ENCODE results near the gene MATR3. TPM values are rescaled to one million over a fixed set of nuclear protein-coding genes. Genes with fewer than 3 reads are reported as not detected.

The MATR3 gene
- total RNA-seq, 2 experiments from 2014 or later, result 149 to 195 TPM

DNA sequence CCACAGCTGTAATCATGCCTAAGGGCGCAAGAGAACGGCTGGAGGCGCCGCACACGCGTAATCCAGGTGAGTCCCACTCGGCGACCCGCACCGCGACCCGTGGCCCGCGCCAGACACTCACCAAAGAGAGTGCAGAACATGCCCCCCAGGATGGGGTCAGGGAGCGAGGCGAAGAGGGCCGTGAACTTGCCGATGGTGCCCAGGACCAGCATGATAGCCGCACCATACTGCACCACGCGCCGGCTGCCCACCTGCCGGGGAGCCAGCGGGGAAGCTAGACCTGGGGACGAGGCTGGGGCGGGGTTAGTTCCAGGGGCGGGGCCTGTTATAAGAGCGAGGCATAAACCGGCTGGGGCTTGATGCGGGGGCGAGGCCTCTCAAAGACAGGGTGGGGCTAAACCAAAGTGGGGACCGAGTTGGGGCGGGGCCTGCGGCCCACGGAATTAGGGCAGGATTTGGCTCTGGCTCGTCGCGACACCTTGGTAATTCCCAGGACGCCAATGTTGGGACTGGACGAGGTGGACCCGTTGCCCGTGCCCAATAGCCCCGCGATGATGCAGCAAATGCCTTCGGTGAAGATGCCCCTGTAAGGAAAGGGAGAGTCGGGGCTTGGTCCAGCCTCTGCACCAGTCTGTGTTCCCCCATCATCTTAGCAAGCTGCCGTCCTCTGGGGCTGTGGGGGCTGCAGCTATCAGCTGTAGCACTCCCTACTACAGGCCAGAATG is 84.7 kb downstream of the MATR3 start:
- Mint-ChIP-seq H3K27ac (no peak overlapping the region), H3K4me1 (peaks cover 16% of the 10 kb centered on the region), H3K4me3 (no peak overlapping the region), H3K36me3 (peaks cover 10% of the 10 kb centered on the region), H3K27me3 (no peaks in the 10 kb centered on the region), H3K9me3 (ENCODE audit: low read depth) (no peaks in the 10 kb centered on the region)
- no peak for ATAC-seq
- CTCF ChIA-PET, result interaction anchor here (2.2 kb wide), 1 partner anchor 13 kb away, joined by 7 read pairs; no protein-coding TSS in a partner anchor
- no peak for DNase-seq

DNA sequence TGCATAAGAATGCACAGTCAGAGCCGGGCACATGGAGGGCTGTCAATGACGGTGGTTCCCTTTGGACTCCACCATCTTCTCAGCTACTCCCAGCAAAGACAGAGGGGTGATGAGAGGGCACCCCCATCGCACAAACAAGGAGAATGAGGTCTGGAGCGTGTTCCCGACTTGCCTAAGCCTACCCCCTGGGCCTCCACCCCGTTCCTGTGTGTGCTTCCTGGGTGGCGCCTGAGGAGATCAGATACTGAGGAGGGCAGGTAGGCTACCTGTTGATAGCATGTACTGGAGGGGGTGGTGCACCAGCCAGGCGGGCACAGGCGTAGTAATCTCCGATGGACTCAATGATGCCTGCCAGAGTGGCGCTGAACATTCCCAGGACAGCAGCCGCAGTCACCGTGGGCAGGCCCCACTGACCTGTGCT is 85.4 kb downstream of the MATR3 start:
- no peak for DNase-seq
- no peak for ATAC-seq
- Mint-ChIP-seq H3K27me3 (no peaks in the 10 kb centered on the region), H3K4me1 (peaks cover 19% of the 10 kb centered on the region), H3K9me3 (ENCODE audit: low read depth) (no peaks in the 10 kb centered on the region), H3K4me3 (no peak overlapping the region), H3K27ac (no peak overlapping the region), H3K36me3 (peaks cover 3% of the 10 kb centered on the region)
- CTCF ChIA-PET, result interaction anchor here (2.2 kb wide), 1 partner anchor 12 kb away, joined by 7 read pairs; no protein-coding TSS in a partner anchor

DNA sequence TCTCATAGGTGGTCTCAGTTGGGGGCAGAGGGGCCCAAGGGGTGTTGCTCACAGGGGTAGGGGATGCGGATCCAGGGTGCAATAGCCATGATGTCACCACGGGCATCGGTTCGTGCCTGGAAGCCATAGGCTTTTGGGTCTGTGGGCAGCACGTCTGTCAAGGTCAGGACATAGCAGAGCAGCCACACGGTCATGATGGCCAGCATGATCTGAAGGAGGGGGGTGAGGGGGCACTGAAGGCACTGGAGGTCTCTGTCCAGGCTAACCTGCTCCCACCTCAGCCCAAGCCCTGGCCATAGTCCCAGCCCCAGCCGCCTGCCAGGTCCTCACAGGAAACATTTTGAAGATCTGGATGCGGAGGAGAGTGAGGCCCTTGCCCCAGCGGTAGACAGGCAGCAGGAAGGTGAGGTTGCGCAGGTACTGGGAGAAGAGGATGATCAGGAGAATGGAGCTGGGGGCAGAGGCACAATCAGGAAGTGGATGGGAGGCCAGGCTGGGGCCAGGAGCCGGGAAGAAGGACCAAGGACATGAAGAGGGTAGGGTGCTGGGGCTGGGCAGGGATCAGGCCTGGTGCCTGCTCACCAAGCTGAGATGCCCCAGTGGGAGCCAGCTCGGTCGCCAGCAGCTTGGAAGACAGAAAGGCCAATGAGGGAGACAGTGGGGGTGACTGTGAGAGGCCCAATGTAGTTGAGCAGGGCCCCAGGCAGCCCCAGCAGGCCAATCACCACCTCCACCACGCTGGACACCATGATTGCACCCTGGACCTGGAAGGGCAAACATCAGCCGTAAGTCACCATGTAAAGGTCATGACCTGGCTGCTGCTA is 86.3 kb downstream of the MATR3 start:
- Mint-ChIP-seq H3K4me3 (no peak overlapping the region), H3K4me1 (peaks cover 26% of the 10 kb centered on the region), H3K27ac (no peak overlapping the region), H3K36me3 (peaks cover 3% of the 10 kb centered on the region), H3K9me3 (ENCODE audit: low read depth) (no peaks in the 10 kb centered on the region), H3K27me3 (no peaks in the 10 kb centered on the region)
- DNase-seq (no peak), ATAC-seq (no peak)
- CTCF ChIA-PET, result no interaction called here

Other genes starting within 250 kb of the MATR3 start
- 10 to 100 TPM; 23.9 to 24.5 TPM for gene SIL1, start 95.4 kb upstream of the MATR3 start, total RNA-seq
- 100 to 1,000 TPM in 1 of 2 experiments, 10 to 100 TPM in 1; 83.4 to 112 TPM for gene PAIP2, start 48.1 kb downstream of the MATR3 start, total RNA-seq
- 1 to 10 TPM; 1.9 to 2.5 TPM for gene SLC23A1, start 89.6 kb downstream of the MATR3 start, total RNA-seq
- gene MZB1, start 96.2 kb downstream of the MATR3 start, total RNA-seq, result 10 to 100 TPM; 51.7 to 61.1 TPM
- 10 to 100 TPM in 1 of 2 experiments, 1 to 10 TPM in 1; 6.3 to 10.9 TPM for gene PROB1, start 101.4 kb downstream of the MATR3 start, total RNA-seq
- 1 to 10 TPM; 5.8 to 6.2 TPM for gene SPATA24, start 110.3 kb downstream of the MATR3 start, total RNA-seq
- gene DNAJC18, start 145.8 kb downstream of the MATR3 start, total RNA-seq, result 10 to 100 TPM in 1 of 2 experiments, 1 to 10 TPM in 1; 9.2 to 25.7 TPM
- gene ECSCR, start 169.0 kb downstream of the MATR3 start, total RNA-seq, result under 1 TPM; 0.28 to 0.29 TPM
- under 1 TPM; 0.07 to 0.26 TPM for gene SMIM33, start 177.3 kb downstream of the MATR3 start, total RNA-seq
- gene STING1, start 189.0 kb downstream of the MATR3 start, total RNA-seq, result 100 to 1,000 TPM; 103 to 115 TPM